ENCODE data around the gene RNF224.

Gene RNF224

DNA sequence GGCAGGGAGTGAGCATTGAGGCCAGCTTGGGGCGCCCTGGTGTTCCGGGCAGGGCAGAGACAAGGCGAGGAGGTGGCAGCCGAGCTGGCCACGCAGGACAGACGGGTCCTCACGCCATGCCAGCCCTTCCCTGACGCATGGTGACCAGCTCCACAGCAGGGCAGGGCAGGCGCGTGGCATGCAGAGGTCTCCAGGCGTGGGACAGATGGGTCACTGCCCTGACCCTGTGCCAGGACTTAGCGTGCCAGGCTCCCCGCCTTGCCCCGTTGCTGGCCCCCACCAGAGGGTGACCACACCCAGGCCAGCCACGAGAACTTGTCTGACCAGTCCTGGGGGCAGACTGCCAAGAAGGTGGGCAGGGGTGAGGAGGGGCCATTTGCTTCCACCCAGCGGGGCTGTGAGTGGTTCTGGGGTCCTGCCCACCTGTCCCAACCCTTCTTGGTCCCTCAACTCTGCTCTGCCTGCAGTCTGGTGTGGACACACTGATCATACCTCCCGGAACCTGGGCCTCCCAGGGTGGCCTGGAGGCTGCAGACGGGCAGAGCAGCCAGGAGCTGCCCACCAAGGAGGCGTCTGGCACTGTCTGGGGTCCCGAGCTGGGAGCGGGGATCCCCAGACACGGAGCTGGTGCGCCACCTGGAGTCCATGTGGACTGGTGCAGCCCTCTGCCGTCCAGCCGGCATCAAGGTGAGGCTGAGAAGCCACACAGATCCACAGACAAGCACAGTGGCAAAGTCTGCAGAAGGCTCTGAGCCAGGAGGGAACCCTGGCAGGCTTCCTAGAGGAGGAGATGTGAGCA, at the start of gene RNF224:
Gene RNF224 (plus strand): TSS at position 449 of the 799 bp plus-strand sequence. CDS start 834 bp downstream, outside the sequence.
- DNase-seq, result peak; percentile 83 to 87

DNA sequence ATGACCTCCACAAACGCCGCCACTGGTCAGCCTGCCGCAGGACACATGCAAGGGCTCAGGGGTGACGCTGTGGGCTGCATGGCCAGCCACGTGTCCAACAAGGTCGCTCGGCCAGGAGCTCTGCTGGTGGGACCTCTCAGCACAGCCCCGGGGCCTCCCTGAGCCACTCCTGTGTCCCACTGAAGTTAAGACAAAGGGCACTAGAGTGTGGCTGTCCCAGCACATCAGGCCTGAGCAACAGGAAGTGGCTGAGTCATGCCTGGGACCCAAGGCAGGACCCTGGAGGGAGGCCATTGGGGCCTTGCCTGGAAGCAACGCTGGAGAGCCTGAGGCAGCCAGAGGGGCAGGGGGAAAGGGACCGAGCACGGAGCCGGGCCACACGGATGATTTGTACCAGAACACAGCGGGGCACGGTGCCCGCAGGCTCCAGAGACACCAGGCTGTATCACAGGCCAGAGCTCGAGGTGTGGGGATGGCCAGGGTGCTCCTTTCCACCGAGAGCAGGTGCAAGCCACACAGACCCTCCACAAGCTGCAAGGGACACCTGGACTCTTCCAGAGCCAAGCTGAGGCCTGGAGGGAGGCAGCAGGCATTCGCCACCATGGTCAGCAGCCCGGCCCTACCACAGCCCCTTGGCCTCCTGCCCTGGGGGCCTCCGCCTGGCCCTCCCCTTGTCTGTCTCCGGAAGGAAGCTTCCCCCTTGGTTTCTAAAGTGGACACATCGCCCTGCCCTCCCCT, 48.9 kb upstream of the RNF224 start:
- DNase-seq, result no peak

DNA sequence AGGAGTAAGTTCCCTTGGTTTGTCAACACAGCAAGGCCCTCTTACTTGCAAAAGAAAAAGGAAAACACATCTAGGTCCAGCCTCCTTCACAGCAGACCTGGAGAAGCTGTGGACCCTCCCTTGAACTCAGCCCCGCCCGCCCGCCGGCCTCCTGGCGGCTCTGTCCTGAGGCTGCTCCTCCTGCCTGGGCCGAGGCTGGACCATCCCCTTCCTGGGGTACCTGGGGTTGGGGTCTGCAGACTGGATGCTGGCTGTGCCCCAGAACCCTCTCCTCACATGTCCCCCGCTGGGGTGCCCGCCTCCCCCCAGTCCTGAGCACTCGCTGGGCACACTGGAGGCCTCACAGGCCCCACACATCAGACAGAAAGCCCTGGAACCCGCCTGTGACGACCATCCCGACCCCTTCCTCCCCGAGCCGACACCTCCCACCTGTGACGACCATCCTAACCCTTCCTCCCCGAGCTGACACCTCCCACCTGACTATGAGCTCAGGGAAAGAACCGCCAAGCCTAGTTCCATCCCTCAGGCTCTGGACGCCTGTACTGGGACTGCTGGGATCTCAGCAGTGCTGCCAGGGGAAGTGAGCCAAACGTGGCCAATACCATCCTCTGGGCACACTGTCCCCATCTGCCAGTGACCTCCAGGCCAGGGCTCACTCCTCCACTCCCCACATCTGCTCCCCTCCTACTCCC, 48.2 kb upstream of the RNF224 start:
- DNase-seq, result no peak

DNA sequence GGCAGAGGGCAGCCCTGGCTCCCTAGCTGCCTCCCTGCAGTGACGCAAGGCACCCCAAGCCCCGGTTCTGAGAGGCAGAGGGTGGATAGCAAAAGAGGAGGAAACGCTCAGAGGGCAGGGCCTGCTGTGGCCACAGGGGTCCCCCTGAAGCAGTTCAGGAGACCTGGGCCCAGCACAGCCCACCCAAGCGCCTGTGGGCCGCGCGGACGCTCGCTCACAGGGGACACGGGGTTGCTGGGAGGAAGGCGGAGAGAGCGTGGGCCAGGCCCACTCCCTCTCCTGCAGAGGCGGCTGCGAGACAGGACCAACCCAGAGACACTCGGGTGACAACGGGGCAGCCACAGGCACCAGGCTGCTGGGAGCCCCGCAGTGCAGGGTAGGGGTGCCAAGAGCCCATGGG, 47.5 kb upstream of the RNF224 start:
- DNase-seq, result no peak

DNA sequence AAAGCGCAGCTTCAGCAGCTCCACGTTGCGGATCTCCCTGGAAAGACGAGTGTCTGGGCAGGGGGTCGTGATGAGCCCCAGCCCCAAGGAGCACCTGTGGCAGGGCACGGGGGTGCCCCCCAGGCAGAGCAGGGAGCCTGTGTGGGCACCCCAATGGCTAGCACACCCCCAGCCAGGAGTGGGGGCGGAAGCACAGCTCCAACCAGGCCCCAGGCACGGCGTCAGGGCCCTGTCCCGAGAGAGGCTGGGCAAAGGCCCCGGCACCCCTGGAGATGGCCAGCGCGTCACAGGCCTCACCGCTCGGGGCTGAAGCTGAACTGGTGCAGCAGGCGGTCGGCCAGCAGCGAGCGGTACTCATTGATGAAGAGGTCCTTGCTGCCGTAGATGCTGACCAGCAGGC, 46.8 kb upstream of the RNF224 start:
- no peak for DNase-seq

DNA sequence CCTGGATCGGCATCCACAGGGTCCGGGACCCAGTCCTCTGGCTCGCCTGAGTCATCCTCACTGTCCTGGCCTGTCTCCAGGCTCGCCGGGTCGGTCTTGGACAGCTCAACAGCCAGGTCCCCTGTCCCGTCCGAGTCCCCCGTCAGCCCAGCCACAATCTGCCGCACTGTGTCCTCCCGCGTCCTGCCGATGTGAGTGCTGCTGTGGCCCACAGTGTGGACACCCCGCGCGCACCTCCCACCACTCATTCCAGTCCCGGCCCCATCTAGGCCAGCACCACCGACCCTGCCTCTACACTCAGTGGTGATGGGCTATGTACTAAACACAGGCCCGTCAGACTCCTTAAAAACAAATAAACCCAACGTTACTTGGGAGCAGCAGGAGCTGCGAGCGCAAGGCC, 45.6 kb upstream of the RNF224 start:
- DNase-seq, result no peak

DNA sequence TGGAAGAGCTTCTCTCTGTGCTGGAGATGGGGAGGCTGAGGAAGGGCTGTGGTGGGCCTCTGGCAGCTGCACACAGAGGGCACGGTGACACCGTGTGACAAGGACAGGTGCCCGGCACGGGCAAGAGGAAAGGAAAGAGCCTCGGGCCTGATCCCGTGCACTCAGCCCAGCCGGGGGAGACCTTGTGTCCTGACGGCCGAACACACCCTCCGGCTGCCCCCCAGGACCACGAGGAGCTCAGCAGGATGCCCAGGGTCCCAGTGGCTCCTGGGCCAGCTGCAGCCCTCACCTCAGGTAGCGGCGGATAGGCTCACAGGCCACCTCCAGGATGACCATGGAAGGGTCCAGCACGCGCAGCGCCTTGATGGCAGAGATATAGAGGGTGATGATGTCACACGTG, 44.5 kb upstream of the RNF224 start:
- no peak for DNase-seq

DNA sequence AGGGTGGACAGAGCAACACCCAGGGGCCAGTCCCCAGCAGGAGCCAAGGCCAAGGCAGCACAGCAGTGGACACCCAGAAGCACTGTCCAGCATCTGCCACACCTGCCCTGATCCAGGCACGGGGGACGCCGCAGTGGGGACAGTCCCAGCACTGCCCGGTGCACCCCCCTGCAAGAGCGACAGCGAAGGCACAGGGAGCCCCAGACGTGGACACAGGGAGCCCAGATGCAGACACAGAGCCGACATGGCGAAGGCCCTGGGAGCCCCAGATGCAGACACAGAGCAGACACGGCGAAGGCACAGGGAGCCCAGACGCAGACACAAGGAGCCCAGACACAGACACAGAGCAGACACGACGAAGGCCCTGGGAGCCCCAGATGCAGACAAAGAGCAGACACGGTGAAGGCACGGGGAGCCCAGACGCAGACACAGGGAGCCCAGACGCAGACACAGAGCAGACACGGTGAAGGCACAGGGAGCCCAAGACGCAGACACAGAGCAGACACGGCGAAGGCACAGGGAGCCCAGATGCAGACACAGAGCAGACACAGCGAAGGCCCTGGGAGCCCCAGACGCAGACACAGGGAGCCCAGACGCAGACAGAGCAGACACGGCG, 43.2 kb upstream of the RNF224 start:
- no peak for DNase-seq

DNA sequence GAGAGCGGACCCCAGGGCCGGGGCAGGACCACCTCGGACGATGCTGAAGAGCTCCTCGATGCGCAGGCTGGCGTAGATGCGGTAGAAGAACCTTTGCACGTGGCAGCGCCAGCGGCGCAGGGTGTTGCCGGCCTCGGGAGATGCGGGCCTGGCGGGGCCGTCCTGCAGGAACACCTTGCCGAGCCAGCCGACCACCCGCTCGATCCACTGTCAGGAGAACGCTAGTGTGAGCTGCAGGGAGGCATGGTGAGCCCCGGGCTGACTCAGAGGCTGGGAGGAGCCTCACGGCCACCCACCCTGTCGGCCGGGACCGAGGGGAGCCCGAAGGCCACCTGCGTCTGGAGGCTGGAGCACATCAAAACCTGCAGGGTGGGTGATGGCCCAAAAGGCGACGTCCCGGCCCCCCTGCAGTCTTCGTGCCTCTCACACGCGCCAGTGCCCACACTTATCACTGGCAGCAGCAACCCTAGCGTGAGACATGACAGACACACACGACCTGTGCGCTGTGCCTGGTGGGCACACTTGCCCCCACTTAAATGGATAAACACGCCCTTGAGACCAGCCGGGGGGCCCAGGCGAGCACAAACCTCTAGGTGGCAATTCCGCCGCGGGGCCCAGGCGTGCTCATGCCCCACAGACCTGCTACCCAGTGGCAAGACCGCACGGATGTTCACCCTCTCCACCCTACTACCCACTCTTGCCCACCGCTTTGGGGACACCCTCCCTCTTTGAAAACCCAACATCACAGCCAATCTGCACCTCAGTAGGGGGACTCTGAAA, 42.2 kb upstream of the RNF224 start:
- DNase-seq, result no peak

DNA sequence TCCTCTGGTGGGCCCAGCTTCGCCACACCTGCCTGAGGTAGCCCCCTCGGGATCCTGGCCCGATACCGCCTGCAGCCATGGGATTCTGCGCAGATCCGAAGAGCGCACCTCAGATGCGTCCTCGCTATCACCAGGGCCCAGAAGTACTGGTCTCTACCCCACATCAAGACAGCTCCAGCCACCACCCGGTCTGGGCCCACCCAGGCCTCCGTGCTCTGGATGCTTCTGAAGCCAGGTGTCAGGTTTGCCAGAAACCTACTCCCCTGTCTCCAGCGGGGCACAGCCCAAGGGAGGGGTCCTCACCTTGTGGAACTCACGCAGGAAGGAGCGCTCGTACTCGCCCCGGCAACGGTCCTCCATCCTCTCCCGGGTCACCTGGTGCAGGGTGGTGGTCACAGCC, 41.4 kb upstream of the RNF224 start:
- no peak for DNase-seq

DNA sequence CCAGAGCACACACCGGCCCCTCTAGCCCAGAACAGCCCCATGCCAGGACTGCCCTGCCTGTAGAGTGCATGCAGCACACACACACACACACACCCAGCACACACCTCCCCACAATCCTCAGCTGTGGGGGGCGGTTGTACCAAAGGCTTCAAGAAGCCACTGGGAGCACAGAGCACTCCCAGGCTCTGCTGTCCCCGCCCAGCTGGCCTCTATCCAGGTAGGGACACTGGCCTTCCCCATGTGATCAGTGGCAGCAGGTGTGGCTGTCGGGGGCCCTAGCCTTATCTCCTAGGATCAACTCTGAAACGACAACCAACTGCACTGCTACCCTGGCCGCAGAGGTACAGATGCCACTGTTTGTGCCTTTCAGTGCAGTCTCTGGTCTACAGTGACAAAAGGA, 40.9 kb upstream of the RNF224 start:
- no peak for DNase-seq

DNA sequence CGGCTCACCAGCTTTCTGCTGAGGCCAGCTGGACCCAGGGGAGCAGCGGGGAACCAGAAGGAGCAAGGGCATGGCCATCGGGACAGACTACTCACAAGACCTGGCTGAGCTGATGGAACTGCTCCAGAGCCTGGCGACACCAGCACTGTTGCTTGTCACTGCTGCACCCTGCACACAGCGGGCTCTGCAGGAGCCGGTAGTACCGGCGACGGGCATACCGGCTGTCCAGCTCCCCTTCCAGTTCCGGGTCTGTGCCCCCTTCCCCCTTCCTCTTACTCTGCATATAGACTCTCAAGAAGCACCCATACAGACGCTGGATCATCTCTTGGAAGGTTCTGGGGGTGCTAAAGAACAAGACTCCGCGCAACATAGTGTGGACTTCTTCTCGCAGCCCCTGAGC, 39.9 kb upstream of the RNF224 start:
- DNase-seq, result no peak

DNA sequence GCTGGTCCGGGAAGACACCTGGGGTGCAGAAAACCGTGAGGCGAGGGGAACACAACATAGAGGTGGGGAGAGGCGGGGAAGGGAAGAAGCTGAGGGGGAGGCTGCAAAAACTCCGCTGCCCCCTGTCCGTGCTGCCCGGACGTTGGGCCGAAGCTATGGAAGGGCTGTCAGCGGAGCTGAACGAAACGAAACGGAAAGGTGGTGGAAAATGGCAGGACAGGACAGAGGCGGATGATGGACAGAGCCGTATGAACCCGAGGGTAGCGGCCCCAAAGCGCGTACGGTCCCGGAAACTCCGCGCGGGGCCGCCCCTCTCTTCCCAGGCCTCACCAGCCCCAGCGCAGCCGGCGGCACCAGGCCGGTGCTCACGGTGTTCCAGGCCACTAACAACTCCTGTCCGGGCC, 39.2 kb upstream of the RNF224 start:
- no peak for DNase-seq

DNA sequence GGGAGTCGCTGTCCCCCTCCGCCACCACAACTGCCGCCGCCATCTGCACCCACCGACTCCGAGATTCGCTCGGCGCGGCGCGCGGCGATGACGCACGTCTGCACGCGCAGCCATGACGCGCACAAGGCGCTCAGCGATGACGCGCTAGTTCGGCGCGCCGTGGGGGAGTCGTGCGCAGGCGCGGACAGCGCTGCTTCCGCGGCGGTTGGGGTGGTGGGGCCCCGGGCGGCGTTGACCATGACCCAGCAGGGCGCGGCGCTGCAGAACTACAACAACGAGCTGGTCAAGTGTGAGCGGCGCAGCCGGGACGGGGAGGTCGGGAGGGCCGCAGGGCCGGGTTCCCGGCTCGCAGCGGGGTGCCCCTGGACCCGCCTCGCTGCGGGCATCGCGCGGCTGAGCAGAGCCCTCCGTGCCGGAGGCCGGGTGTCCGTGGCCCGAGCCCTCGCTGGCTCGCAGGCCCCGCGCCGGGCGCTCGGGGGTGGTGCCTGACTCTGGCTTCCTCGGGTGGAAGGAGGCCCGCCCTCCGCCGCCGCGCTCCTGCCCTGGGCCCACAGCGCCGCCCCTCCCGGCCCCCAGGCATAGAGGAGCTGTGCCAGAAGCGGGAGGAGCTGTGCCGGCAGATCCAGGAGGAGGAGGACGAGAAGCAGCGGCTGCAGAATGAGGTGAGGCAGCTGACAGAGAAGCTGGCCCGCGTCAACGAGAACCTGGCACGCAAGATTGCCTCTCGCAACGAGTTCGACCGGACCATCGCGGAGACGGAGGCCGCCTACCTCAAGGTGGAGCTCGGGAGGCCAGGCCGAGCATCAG, 38.6 kb upstream of the RNF224 start, which contains the start of the genes ANAPC2 and SSNA1:
Gene ANAPC2 (minus strand): TSS at position 71 of the 807 bp plus-strand sequence. CDS start 28 bp downstream, at position 43.
Gene SSNA1 (plus strand): TSS at position 187 of the 807 bp plus-strand sequence. CDS start 51 bp downstream, at position 238.
- DNase-seq, result peak; percentile 91 to 93

DNA sequence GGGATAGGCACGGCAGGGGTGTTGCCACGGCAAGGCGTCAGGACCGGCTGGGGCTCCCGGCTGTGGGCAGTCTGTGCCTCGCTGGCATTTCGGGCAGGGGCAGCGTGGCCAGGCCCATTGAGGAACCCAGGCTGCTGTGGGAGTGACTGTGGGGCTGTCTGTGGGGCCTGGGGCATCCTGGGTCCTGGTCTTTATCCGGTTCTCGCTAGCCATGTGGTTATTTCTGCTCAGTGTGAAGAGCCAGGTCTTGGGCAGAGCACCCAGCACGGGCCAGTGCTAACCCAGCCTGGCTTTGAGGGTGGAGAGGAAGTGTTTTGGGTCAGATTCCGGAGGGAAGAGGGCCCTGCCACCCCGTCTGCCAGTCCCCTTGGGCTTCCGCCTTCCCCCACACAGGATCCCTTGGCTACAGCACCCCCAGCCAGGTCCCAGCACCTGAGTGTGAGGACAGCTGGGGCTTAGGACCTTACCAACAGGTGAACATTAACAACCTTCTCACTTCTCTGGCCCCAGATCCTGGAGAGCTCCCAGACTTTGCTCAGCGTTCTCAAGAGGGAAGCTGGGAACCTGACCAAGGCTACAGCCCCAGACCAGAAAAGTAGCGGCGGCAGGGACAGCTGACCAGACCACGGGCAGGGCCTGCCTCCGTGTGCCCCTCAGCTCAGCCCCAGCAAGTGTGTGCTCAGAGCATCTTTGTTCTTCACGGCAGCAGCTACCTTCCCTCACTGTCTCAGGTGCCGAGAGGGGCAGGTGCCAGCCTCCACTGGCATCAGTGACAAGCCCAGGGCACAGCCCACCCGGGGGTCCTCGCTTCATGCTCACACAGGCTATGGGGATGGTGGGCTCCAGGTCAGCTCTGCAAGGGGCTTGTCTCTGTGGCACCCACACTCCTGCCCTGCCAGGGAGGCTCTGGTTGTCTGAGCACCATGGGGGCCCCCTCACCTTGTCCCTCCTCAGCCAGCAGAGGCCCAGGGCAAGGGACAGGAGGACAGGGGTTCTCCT, 37.7 kb upstream of the RNF224 start:
- no peak for DNase-seq

DNA sequence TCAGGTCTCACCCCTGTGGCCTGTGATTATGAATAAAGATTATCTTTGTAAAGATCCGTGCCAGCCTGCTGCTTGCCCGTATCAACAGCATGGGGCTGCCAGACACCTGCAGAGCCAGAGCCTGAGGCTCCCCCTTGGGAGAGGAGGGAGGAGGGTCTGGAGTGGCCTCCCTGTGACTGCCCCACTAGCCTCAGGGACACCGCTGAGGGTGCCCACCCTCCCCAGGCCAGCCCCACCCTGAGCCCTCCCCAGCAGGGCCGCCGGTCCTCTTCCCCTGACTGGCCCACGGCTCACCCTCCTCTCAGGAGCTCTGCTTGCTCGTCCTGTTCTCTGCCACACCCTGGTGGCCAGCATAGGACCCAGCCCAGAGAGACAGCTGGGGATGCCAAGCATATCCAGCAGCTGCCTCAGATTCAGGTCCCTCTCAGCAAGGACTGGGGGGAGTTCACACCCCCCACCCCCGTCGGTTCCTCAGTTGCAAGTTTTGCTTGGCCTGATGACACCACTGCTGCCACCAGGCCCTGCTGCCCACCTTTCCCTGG, 36.9 kb upstream of the RNF224 start:
- no peak for DNase-seq

DNA sequence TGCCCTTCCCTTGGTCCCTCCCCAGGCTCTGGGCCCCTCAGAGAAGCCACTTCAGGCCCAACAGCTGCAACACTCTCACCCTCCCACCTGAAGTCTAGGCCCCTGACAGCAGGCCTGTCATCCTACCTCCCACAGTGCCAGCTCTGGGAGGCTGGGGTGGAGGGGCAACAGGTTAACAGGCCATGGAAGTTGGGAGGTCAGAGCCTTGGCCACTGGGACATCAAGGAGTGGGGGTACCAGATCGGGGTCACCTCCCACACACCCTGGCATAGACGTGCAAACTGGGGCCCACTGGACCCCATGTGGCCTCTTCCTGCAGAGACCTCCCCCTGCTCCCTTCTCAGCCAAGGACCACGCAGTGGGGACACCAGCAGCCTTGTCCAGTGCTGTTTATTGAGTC, 36.1 kb upstream of the RNF224 start:
- no peak for DNase-seq

DNA sequence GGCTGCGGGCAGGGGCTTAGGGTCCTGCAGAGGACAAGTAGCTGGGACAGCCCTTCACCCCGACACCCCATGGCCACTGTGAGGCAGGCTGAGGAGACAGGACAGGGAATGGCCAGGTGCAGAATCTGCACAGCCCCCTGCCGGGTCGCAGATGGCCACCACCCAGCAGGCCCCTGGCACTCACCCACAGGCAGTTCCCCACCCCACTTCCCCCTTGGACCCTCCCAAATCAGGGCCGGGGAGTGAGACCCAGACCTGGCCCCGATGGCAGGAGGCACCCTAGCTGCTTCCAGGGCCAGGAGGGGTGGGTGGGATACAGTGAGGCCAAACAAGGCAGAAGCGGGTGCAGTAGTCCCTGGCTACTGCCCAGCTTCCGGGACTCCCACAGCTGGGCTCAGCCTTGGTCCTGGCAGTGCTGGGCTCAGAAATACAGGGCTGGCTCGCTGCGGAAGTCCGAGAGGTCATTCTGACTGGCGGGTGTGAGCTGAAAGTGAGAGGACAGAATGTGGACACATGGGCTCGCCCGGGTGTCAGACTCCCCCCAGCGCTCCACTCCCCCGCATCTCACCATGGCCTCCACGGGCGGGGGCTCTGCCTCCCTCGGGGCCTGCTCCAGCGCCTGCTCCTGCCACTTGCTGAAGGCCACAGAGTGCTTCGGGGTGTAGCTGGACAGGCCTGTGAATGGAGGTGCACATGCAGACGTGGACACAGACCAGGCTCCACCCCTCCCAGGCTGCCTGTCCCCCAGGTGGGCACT, 35.4 kb upstream of the RNF224 start:
- DNase-seq, result no peak

DNA sequence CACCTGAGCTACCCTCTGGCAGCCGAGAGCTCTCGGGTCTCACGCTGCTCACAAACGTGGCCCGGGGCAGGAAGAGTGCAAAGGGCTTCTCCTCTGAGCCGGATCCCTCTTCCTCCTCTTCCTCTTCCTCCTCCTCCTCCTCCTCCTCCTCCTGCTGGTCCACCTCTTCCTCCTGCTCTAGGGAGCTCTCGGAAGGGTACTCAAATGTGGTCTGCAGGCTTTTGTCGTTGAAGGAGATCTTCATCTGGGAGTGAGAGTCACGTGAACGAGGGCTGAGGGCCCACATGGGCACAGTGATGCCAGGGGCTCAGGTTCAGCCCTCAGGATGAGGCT, 34.9 kb upstream of the RNF224 start:
- no peak for DNase-seq

All from activated CD4-positive, alpha-beta T cell treated with anti-CD3 and anti-CD28 coated beads, Interleukin-2, amount 50 U/mL, for 48 hours (primary cell).